ENCODE results near the gene ATPAF2.

The ATPAF2 gene

GRCh38 chr17:18038861-18039534, at the start of gene ATPAF2, which contains the start of gene GID4:
TSS of gene ATPAF2 (minus strand) at chr17:18039168. CDS start at chr17:18039013, 155 bp downstream.
TSS of gene GID4 (plus strand) at chr17:18039408. CDS start at chr17:18039465, 57 bp downstream.
- Histone ChIP-seq H3K27me3 (ENCODE audit: insufficient read depth, low read length) (no peaks in the 10 kb centered on the region), H3K4me3 (ENCODE audit: low read depth, low read length, poor library complexity, severe bottlenecking) (peak within 1 kb of the TSS; percentile 82), H3F3A (ENCODE audit: insufficient read depth, low read length) (no peaks in the 10 kb centered on the region), H3K4me2 (ENCODE audit: low read length) (peak within 1 kb of the TSS; percentile 82), H3K36me3 (ENCODE audit: insufficient read depth, low read length) (no peaks in the 10 kb centered on the region), H2AFZ (ENCODE audit: low read length) (no peak within 1 kb of the TSS), H3K27ac (ENCODE audit: low read depth, low read length, poor library complexity, severe bottlenecking) (peak within 1 kb of the TSS; percentile 66), H3K9me2 (ENCODE audit: low read depth, low read length) (no peaks in the 10 kb centered on the region), H3K79me2 (ENCODE audit: insufficient read depth, low read length) (peaks cover 23% of the 10 kb centered on the region; the same call in 1 of the 2 replicates), H3K4me1 (ENCODE audit: insufficient read depth, low read length, severe bottlenecking) (peaks cover 62% of the 10 kb centered on the region), H3K9ac (ENCODE audit: low read length) (peak within 1 kb of the TSS; percentile 88), H4K20me1 (ENCODE audit: insufficient read depth, low read length) (no peaks in the 10 kb centered on the region), H3K9me3 (ENCODE audit: low read length) (no peaks in the 10 kb centered on the region)
- TF ChIP-seq CTCF (IDR thresholded peaks at IDR 0.05; ENCODE audit: low read length) (no peak), EZH2 (IDR thresholded peaks at IDR 0.05; ENCODE audit: borderline replicate concordance, low read length) (no peak)

- Histone ChIP-seq H3K9me2 (ENCODE audit: low read depth, low read length) (no peaks in the 10 kb centered on the region), H2AFZ (ENCODE audit: low read length) (peak within 1 kb of the TSS; percentile 97), H3K27ac (ENCODE audit: low read depth, low read length, poor library complexity, severe bottlenecking) (peak within 1 kb of the TSS; percentile 24), H4K20me1 (ENCODE audit: insufficient read depth, low read length) (no peaks in the 10 kb centered on the region), H3K27me3 (ENCODE audit: insufficient read depth, low read length) (no peaks in the 10 kb centered on the region), H3K4me1 (ENCODE audit: insufficient read depth, low read length, severe bottlenecking) (peaks cover 16% of the 10 kb centered on the region), H3K79me2 (ENCODE audit: insufficient read depth, low read length) (peaks cover 12% of the 10 kb centered on the region), H3K9me3 (ENCODE audit: low read length) (no peaks in the 10 kb centered on the region), H3K9ac (ENCODE audit: low read length) (peak within 1 kb of the TSS; percentile 97), H3F3A (ENCODE audit: insufficient read depth, low read length) (no peaks in the 10 kb centered on the region), H3K36me3 (ENCODE audit: insufficient read depth, low read length) (peaks cover 20% of the 10 kb centered on the region), H3K4me2 (ENCODE audit: low read length) (peak within 1 kb of the TSS; percentile 77), H3K4me3 (ENCODE audit: low read depth, low read length, poor library complexity, severe bottlenecking) (peak within 1 kb of the TSS; percentile 98)
- TF ChIP-seq EZH2 (IDR thresholded peaks at IDR 0.05; ENCODE audit: borderline replicate concordance, low read length) (no peak), CTCF (IDR thresholded peaks at IDR 0.05; ENCODE audit: low read length) (peak; percentile 7; the same call in 1 of the 2 replicates)
Measured at GRCh38 chr17:18087610-18088491, 48.9 kb upstream of the ATPAF2 start, which contains the start of gene DRG2. TSS of gene DRG2 (plus strand) at chr17:18087948. CDS start at chr17:18088024, 76 bp downstream.

- no peaks in the 10 kb centered on the region for H4K20me1 ChIP-seq (ENCODE audit: insufficient read depth, low read length)
- no peaks in the 10 kb centered on the region for H3F3A ChIP-seq (ENCODE audit: insufficient read depth, low read length)
- no peak overlapping the region for H3K4me2 ChIP-seq (ENCODE audit: low read length)
Measured at GRCh38 chr17:18084256-18084655, 45.3 kb upstream of the ATPAF2 start.

More at GRCh38 chr17:18084256-18084655, 45.3 kb upstream of the ATPAF2 start:
- Histone ChIP-seq H3K4me1 (ENCODE audit: insufficient read depth, low read length, severe bottlenecking) (peaks cover 16% of the 10 kb centered on the region), H3K27me3 (ENCODE audit: insufficient read depth, low read length) (no peaks in the 10 kb centered on the region), H2AFZ (ENCODE audit: low read length) (no peak overlapping the region), H3K79me2 (ENCODE audit: insufficient read depth, low read length) (peaks cover 12% of the 10 kb centered on the region), H3K36me3 (ENCODE audit: insufficient read depth, low read length) (no peaks in the 10 kb centered on the region), H3K27ac (ENCODE audit: low read depth, low read length, poor library complexity, severe bottlenecking) (no peak overlapping the region), H3K9me2 (ENCODE audit: low read depth, low read length) (no peaks in the 10 kb centered on the region), H3K4me3 (ENCODE audit: low read depth, low read length, poor library complexity, severe bottlenecking) (no peak overlapping the region), H3K9me3 (ENCODE audit: low read length) (no peaks in the 10 kb centered on the region), H3K9ac (ENCODE audit: low read length) (no peak overlapping the region)
- TF ChIP-seq CTCF (IDR thresholded peaks at IDR 0.05; ENCODE audit: low read length) (no peak), EZH2 (IDR thresholded peaks at IDR 0.05; ENCODE audit: borderline replicate concordance, low read length) (no peak)

All from OCI-LY1 (cell line).